ENCODE results near the gene TCAP. TPM values are rescaled to one million over a fixed set of nuclear protein-coding genes. Genes with fewer than 3 reads are reported as not detected.

TCAP gene
- polyA plus RNA-seq, 1 donor from 2014 or later: not detected

- Mint-ChIP-seq H3K27ac (peak within 1 kb of the TSS; percentile 20 to 90 (median 88)), H3K9me3 (no peaks in the 10 kb centered on the region), H3K4me3 (peak within 1 kb of the TSS; percentile 70 to 97 (median 94)), H3K4me1 (peaks cover 31 to 41% (median 34%) of the 10 kb centered on the region in 3 donors), H3K36me3 (no peaks in the 10 kb centered on the region), H3K27me3 (no peaks in the 10 kb centered on the region)
Measured at GRCh38 chr17:39636927-39637736, 28.0 kb upstream of the TCAP start, which contains the start of gene STARD3. Gene STARD3 (plus strand): TSS chr17:39637144. CDS start chr17:39653532, 16,388 bp downstream.

GRCh38 chr17:39638317-39638716, 26.8 kb upstream of the TCAP start:
- Mint-ChIP-seq H3K27me3 (no peaks in the 10 kb centered on the region), H3K9me3 (no peaks in the 10 kb centered on the region), H3K4me1 (peaks cover 34 to 45% (median 38%) of the 10 kb centered on the region in 3 donors), H3K4me3 (peak overlapping the region; percentile 70 to 97 (median 94)), H3K27ac (peak overlapping the region; percentile 20 to 88 (median 82)), H3K36me3 (no peaks in the 10 kb centered on the region)

GRCh38 chr17:39639043-39639442, 26.1 kb upstream of the TCAP start:
- H3K9me3 Mint-ChIP-seq: no peaks in the 10 kb centered on the region
- peaks cover 3% of the 10 kb centered on the region for H3K36me3 Mint-ChIP-seq
- H3K27me3 Mint-ChIP-seq: no peaks in the 10 kb centered on the region
- no peak overlapping the region for H3K27ac Mint-ChIP-seq
- peaks cover 34 to 48% (median 38%) of the 10 kb centered on the region in 3 donors for H3K4me1 Mint-ChIP-seq
- peak overlapping the region in 2 of 4 donors; percentile 70 to 86 for H3K4me3 Mint-ChIP-seq

GRCh38 chr17:39639566-39640458, 25.3 kb upstream of the TCAP start:
- H3K27me3 Mint-ChIP-seq: no peaks in the 10 kb centered on the region
- peak overlapping the region in 2 of 4 donors; percentile 70 to 86 for H3K4me3 Mint-ChIP-seq
- no peaks in the 10 kb centered on the region for H3K9me3 Mint-ChIP-seq
- no peak overlapping the region for H3K27ac Mint-ChIP-seq
- peaks cover 29 to 45% (median 35%) of the 10 kb centered on the region in 3 donors for H3K4me1 Mint-ChIP-seq
- H3K36me3 Mint-ChIP-seq: peaks cover 3% of the 10 kb centered on the region

- Mint-ChIP-seq H3K27ac (no peak overlapping the region), H3K9me3 (no peaks in the 10 kb centered on the region), H3K4me3 (peak overlapping the region in 2 of 4 donors; percentile 45 to 70), H3K36me3 (peaks cover 3% of the 10 kb centered on the region), H3K27me3 (no peaks in the 10 kb centered on the region), H3K4me1 (peaks cover 32 to 45% (median 33%) of the 10 kb centered on the region in 3 donors)
Measured at GRCh38 chr17:39640591-39641031, 24.5 kb upstream of the TCAP start.

GRCh38 chr17:39641097-39641496, 24.1 kb upstream of the TCAP start:
- H3K9me3 Mint-ChIP-seq: no peaks in the 10 kb centered on the region
- peaks cover 33 to 45% (median 33%) of the 10 kb centered on the region in 3 donors for H3K4me1 Mint-ChIP-seq
- peaks cover 3% of the 10 kb centered on the region for H3K36me3 Mint-ChIP-seq
- H3K27me3 Mint-ChIP-seq: no peaks in the 10 kb centered on the region
- H3K4me3 Mint-ChIP-seq: peak overlapping the region in 1 of 4 donors; percentile 70
- H3K27ac Mint-ChIP-seq: no peak overlapping the region

- peaks cover 27 to 41% (median 30%) of the 10 kb centered on the region in 3 donors for H3K4me1 Mint-ChIP-seq
- H3K27me3 Mint-ChIP-seq: no peaks in the 10 kb centered on the region
- peaks cover 3% of the 10 kb centered on the region for H3K36me3 Mint-ChIP-seq
- H3K4me3 Mint-ChIP-seq: no peak overlapping the region
- H3K27ac Mint-ChIP-seq: no peak overlapping the region
- H3K9me3 Mint-ChIP-seq: no peaks in the 10 kb centered on the region
Measured at GRCh38 chr17:39641883-39642282, 23.3 kb upstream of the TCAP start.

DNA sequence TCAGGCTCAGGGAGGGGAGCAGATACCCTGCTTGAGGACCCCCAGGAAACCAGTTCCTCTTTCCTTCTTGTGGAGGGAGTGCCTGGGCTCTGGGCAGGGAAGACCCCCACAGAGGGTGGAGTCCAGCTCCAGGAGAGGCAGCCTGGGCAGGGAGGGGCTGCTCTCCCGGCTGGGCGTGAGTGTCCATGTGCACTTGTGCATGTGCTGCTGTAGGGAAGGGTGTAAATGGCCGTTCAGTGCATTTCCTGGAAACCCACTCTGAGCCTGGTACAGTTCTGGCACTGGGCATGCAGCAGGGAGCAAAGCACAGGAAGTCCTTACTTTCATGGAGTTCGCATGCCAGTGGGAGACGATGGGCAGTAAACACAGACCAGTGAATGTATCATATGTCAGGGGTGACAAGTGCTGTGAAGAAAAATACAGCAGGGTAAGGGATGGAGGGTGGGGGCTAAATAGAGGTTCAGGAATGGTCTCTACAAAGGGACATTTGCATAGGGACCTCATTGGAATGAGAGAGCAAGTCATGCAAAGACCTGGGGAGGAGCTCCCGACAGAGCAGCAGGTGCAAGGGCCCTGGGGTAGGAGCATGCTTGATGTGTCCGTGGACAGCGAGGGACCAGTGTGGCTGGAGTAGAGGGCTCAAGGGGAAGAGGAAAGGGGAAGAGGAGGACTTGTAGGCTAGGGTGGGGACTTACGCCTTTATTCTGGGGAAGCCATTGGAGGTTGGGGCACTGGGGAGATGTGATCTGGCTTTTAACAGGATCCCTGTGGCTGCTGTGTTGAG, 22.7 kb upstream of the TCAP start:
- Mint-ChIP-seq H3K4me3 (no peak overlapping the region), H3K9me3 (no peaks in the 10 kb centered on the region), H3K36me3 (peaks cover 3% of the 10 kb centered on the region), H3K27ac (no peak overlapping the region), H3K4me1 (peaks cover 27 to 41% (median 29%) of the 10 kb centered on the region in 3 donors), H3K27me3 (no peaks in the 10 kb centered on the region)

DNA sequence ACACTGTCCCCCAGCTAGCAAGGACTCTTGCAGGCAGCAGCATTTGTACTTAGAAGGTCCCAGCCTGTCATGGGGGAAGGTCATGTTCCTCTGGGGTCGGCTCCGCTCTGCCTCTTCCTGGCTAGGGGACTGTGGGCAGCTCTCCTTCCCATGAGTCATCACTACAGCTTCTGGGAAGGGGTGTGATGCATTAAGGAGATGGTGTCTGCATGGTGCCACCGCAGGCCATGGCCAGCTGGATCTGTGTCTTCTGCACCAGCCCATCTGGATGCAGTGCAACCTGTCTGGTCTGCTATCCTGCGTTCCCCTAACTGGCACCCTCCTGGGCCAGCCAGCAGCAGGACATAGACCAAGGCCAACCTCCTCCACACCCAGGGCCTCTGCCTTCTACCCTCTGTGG, 21.9 kb upstream of the TCAP start:
- H3K27ac Mint-ChIP-seq: no peak overlapping the region
- H3K4me1 Mint-ChIP-seq: peaks cover 19 to 35% (median 22%) of the 10 kb centered on the region in 3 donors
- no peaks in the 10 kb centered on the region for H3K27me3 Mint-ChIP-seq
- H3K9me3 Mint-ChIP-seq: no peaks in the 10 kb centered on the region
- H3K36me3 Mint-ChIP-seq: peaks cover 3% of the 10 kb centered on the region
- no peak overlapping the region for H3K4me3 Mint-ChIP-seq

DNA sequence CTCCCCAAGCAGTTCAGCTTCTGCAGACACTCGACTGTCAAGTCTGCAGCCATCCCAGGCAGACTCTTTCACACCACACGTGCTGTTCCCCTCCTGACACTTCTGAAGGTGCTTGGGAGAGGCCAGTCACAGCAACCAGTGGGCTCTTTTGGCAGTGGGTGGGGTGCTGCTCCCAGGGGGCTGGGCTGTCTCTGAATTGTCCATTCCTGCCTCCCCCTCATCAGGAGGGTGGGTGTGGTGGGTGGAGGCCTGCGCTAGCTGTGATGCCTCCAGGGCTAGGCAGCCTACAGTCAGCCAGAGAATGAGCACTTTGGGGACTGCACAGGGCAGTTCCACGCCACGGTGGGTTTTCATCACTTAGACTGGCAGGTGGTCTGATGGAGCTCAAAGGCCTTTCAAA, 17.9 kb upstream of the TCAP start:
- H3K36me3 Mint-ChIP-seq: peaks cover 3% of the 10 kb centered on the region
- H3K27ac Mint-ChIP-seq: no peak overlapping the region
- no peak overlapping the region for H3K4me3 Mint-ChIP-seq
- peaks cover 13 to 24% (median 15%) of the 10 kb centered on the region in 3 donors for H3K4me1 Mint-ChIP-seq
- no peaks in the 10 kb centered on the region for H3K27me3 Mint-ChIP-seq
- H3K9me3 Mint-ChIP-seq: no peaks in the 10 kb centered on the region

GRCh38 chr17:39648616-39649366, 16.4 kb upstream of the TCAP start:
- H3K27ac Mint-ChIP-seq: no peak overlapping the region
- no peak overlapping the region for H3K4me3 Mint-ChIP-seq

DNA sequence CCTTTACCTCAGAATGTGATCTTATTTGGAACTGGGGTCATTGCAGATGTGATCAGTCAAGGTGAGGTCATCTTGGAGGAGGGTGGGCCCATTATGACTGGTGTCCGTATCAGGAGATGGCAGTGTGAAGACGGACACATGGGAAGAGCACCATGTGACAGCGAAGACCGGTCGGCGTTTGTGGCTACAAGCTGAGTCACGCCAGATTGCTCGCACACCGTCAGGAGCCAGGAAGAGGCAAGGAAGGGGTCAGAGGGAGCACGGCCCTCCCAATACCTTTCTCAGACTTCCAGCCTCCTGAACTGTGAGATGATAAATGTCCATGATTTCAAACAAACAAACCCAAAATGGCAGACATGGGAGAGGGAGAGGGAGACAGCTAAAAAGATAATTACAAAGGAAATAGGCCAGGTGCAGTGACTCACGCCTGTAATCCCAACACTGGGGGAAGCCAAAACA, 15.0 kb upstream of the TCAP start:
- no peaks in the 10 kb centered on the region for H3K27me3 Mint-ChIP-seq
- H3K4me1 Mint-ChIP-seq: peaks cover 11 to 23% (median 19%) of the 10 kb centered on the region in 3 donors
- peak overlapping the region in 1 of 3 donors; percentile 67 for H3K27ac Mint-ChIP-seq
- H3K36me3 Mint-ChIP-seq: no peaks in the 10 kb centered on the region
- no peaks in the 10 kb centered on the region for H3K9me3 Mint-ChIP-seq
- no peak overlapping the region for H3K4me3 Mint-ChIP-seq

More at GRCh38 chr17:39648616-39649366, 16.4 kb upstream of the TCAP start:
- Mint-ChIP-seq H3K4me1 (peaks cover 10 to 21% (median 17%) of the 10 kb centered on the region in 3 donors), H3K27me3 (no peaks in the 10 kb centered on the region), H3K9me3 (no peaks in the 10 kb centered on the region), H3K36me3 (no peaks in the 10 kb centered on the region)

- H3K4me3 Mint-ChIP-seq: no peak overlapping the region
Measured at GRCh38 chr17:39651923-39652586, 13.1 kb upstream of the TCAP start.

More at GRCh38 chr17:39651923-39652586, 13.1 kb upstream of the TCAP start:
- Mint-ChIP-seq H3K4me1 (peaks cover 11 to 23% (median 15%) of the 10 kb centered on the region in 3 donors), H3K27me3 (no peaks in the 10 kb centered on the region), H3K36me3 (no peaks in the 10 kb centered on the region), H3K9me3 (no peaks in the 10 kb centered on the region), H3K27ac (peak overlapping the region in 2 of 3 donors; percentile 13 to 29)
